Measurements from ENCODE around the gene ZSCAN21. TPM values are rescaled to one million over a fixed set of nuclear protein-coding genes. Genes with fewer than 3 reads are reported as not detected.
"Not testable (repeated sequence)": the region's sequence is repeated elsewhere in the genome, so short reads cannot be mapped to it uniquely, and the experiment has no call there.

Gene ZSCAN21
- total RNA-seq (2012; rRNA removed), result 5.5 and 8.4 TPM in 2 replicates

GRCh38 chr7:100049441-100050291 lies at the start of gene ZSCAN21:
Gene ZSCAN21 (plus strand): TSS chr7:100049774. CDS start chr7:100057007, 7,233 bp downstream.
- peak within 1 kb of the TSS; percentile 84 for H3K4me3 ChIP-seq (ENCODE audit: low read length)
- H3K4me1 ChIP-seq (ENCODE audit: control insufficient read depth, insufficient read depth, low read length), result peaks cover 12% of the 10 kb centered on the region
- H3K4me2 ChIP-seq (ENCODE audit: low read length), result peak within 1 kb of the TSS; percentile 81
- H3K9me3 ChIP-seq (replicated peaks; ENCODE audit: low read length), result no peaks in the 10 kb centered on the region
- H3K27me3 ChIP-seq (ENCODE audit: control insufficient read depth, insufficient read depth, low read length), result no peaks in the 10 kb centered on the region
- no peaks in the 10 kb centered on the region for H3K36me3 ChIP-seq (ENCODE audit: insufficient read depth, low read length)
- H3K9ac ChIP-seq (ENCODE audit: low read depth, low read length), result peak within 1 kb of the TSS; percentile 94

GRCh38 chr7:100000239-100000638 lies 49.3 kb upstream of the ZSCAN21 start:
- H3K4me2 ChIP-seq (ENCODE audit: low read length), result no peak overlapping the region
- H3K27me3 ChIP-seq (ENCODE audit: control insufficient read depth, insufficient read depth, low read length), result peaks cover 8% of the 10 kb centered on the region
- no peak overlapping the region for H3K9ac ChIP-seq (ENCODE audit: low read depth, low read length)
- no peaks in the 10 kb centered on the region for H3K9me3 ChIP-seq (replicated peaks; ENCODE audit: low read length)
- H3K4me1 ChIP-seq (ENCODE audit: control insufficient read depth, insufficient read depth, low read length), result peaks cover 3% of the 10 kb centered on the region
- no peaks in the 10 kb centered on the region for H3K36me3 ChIP-seq (ENCODE audit: insufficient read depth, low read length)
- H3K4me3 ChIP-seq (ENCODE audit: low read length), result no peak overlapping the region

- H3K4me2 ChIP-seq (ENCODE audit: low read length), result no peak overlapping the region
- no peaks in the 10 kb centered on the region for H3K4me1 ChIP-seq (ENCODE audit: control insufficient read depth, insufficient read depth, low read length)
- no peaks in the 10 kb centered on the region for H3K36me3 ChIP-seq (ENCODE audit: insufficient read depth, low read length)
- H3K9ac ChIP-seq (ENCODE audit: low read depth, low read length), result no peak overlapping the region
- no peaks in the 10 kb centered on the region for H3K9me3 ChIP-seq (replicated peaks; ENCODE audit: low read length)
- peaks cover 12% of the 10 kb centered on the region for H3K27me3 ChIP-seq (ENCODE audit: control insufficient read depth, insufficient read depth, low read length)
- no peak overlapping the region for H3K4me3 ChIP-seq (ENCODE audit: low read length)
Observed at GRCh38 chr7:100003711-100004661, 45.6 kb upstream of the ZSCAN21 start.

GRCh38 chr7:100007887-100008286 lies 41.7 kb upstream of the ZSCAN21 start:
- Histone ChIP-seq H3K4me3 (ENCODE audit: low read length) (no peak overlapping the region), H3K36me3 (ENCODE audit: insufficient read depth, low read length) (no peaks in the 10 kb centered on the region), H3K9me3 (replicated peaks; ENCODE audit: low read length) (no peaks in the 10 kb centered on the region), H3K4me2 (ENCODE audit: low read length) (no peak overlapping the region), H3K27me3 (ENCODE audit: control insufficient read depth, insufficient read depth, low read length) (peaks cover 19% of the 10 kb centered on the region), H3K4me1 (ENCODE audit: control insufficient read depth, insufficient read depth, low read length) (no peaks in the 10 kb centered on the region), H3K9ac (ENCODE audit: low read depth, low read length) (no peak overlapping the region)

- Histone ChIP-seq H3K27me3 (ENCODE audit: control insufficient read depth, insufficient read depth, low read length) (peaks cover 19% of the 10 kb centered on the region), H3K4me2 (ENCODE audit: low read length) (no peak overlapping the region), H3K9me3 (replicated peaks; ENCODE audit: low read length) (no peaks in the 10 kb centered on the region), H3K9ac (ENCODE audit: low read depth, low read length) (no peak overlapping the region), H3K36me3 (ENCODE audit: insufficient read depth, low read length) (no peaks in the 10 kb centered on the region), H3K4me3 (ENCODE audit: low read length) (no peak overlapping the region), H3K4me1 (ENCODE audit: control insufficient read depth, insufficient read depth, low read length) (no peaks in the 10 kb centered on the region)
Observed at GRCh38 chr7:100008525-100008924, 41.0 kb upstream of the ZSCAN21 start.

- not testable (repeated sequence) for H3K4me2 ChIP-seq (ENCODE audit: low read length); H3K4me1 ChIP-seq (ENCODE audit: control insufficient read depth, insufficient read depth, low read length); H3K36me3 ChIP-seq (ENCODE audit: insufficient read depth, low read length); H3K9ac ChIP-seq (ENCODE audit: low read depth, low read length); H3K9me3 ChIP-seq (replicated peaks; ENCODE audit: low read length); H3K4me3 ChIP-seq (ENCODE audit: low read length)
- H3K27me3 ChIP-seq (ENCODE audit: control insufficient read depth, insufficient read depth, low read length), result peaks cover 11% of the 10 kb centered on the region
Observed at GRCh38 chr7:100009952-100010351, 39.6 kb upstream of the ZSCAN21 start.

GRCh38 chr7:100010901-100011300 lies 38.7 kb upstream of the ZSCAN21 start:
- H3K4me2 ChIP-seq (ENCODE audit: low read length), result no peak overlapping the region
- H3K9me3 ChIP-seq (replicated peaks; ENCODE audit: low read length), result no peaks in the 10 kb centered on the region
- H3K27me3 ChIP-seq (ENCODE audit: control insufficient read depth, insufficient read depth, low read length), result peaks cover 11% of the 10 kb centered on the region
- H3K4me3 ChIP-seq (ENCODE audit: low read length), result no peak overlapping the region
- H3K9ac ChIP-seq (ENCODE audit: low read depth, low read length), result no peak overlapping the region
- peaks cover 4% of the 10 kb centered on the region for H3K4me1 ChIP-seq (ENCODE audit: control insufficient read depth, insufficient read depth, low read length)
- no peaks in the 10 kb centered on the region for H3K36me3 ChIP-seq (ENCODE audit: insufficient read depth, low read length)

- Histone ChIP-seq H3K9ac (ENCODE audit: low read depth, low read length) (no peak overlapping the region), H3K36me3 (ENCODE audit: insufficient read depth, low read length) (no peaks in the 10 kb centered on the region), H3K9me3 (replicated peaks; ENCODE audit: low read length) (no peaks in the 10 kb centered on the region), H3K4me2 (ENCODE audit: low read length) (no peak overlapping the region), H3K27me3 (ENCODE audit: control insufficient read depth, insufficient read depth, low read length) (peaks cover 11% of the 10 kb centered on the region), H3K4me1 (ENCODE audit: control insufficient read depth, insufficient read depth, low read length) (peaks cover 4% of the 10 kb centered on the region), H3K4me3 (ENCODE audit: low read length) (no peak overlapping the region)
Observed at GRCh38 chr7:100011516-100011915, 38.1 kb upstream of the ZSCAN21 start.

GRCh38 chr7:100012385-100013327 lies 36.9 kb upstream of the ZSCAN21 start:
- H3K27me3 ChIP-seq (ENCODE audit: control insufficient read depth, insufficient read depth, low read length), result peaks cover 11% of the 10 kb centered on the region
- H3K4me2 ChIP-seq (ENCODE audit: low read length); H3K36me3 ChIP-seq (ENCODE audit: insufficient read depth, low read length); H3K4me3 ChIP-seq (ENCODE audit: low read length); H3K9me3 ChIP-seq (replicated peaks; ENCODE audit: low read length); H3K9ac ChIP-seq (ENCODE audit: low read depth, low read length): not testable (repeated sequence)
- H3K4me1 ChIP-seq (ENCODE audit: control insufficient read depth, insufficient read depth, low read length), result peaks cover 10% of the 10 kb centered on the region

- Histone ChIP-seq H3K4me1 (ENCODE audit: control insufficient read depth, insufficient read depth, low read length) (peaks cover 10% of the 10 kb centered on the region), H3K4me2 (ENCODE audit: low read length) (no peak overlapping the region)
Observed at GRCh38 chr7:100013328-100013676, 36.3 kb upstream of the ZSCAN21 start.

More at GRCh38 chr7:100013328-100013676, 36.3 kb upstream of the ZSCAN21 start:
- peaks cover 2% of the 10 kb centered on the region for H3K36me3 ChIP-seq (ENCODE audit: insufficient read depth, low read length)
- no peak overlapping the region for H3K4me3 ChIP-seq (ENCODE audit: low read length)
- no peak overlapping the region for H3K9ac ChIP-seq (ENCODE audit: low read depth, low read length)
- H3K27me3 ChIP-seq (ENCODE audit: control insufficient read depth, insufficient read depth, low read length), result peaks cover 10% of the 10 kb centered on the region
- H3K9me3 ChIP-seq (replicated peaks; ENCODE audit: low read length), result no peaks in the 10 kb centered on the region

Data from skeletal muscle satellite cell (primary cell).